Measurements from ENCODE around the gene IPO4. TPM values are rescaled to one million over a fixed set of nuclear protein-coding genes. Genes with fewer than 3 reads are reported as not detected.
"Not testable (repeated sequence)": the region's sequence is repeated elsewhere in the genome, so short reads cannot be mapped to it uniquely, and the experiment has no call there.

IPO4 gene
- total and polyA plus RNA-seq, 12 donors: 19.1 to 84.9 (median 42.8) TPM

DNA sequence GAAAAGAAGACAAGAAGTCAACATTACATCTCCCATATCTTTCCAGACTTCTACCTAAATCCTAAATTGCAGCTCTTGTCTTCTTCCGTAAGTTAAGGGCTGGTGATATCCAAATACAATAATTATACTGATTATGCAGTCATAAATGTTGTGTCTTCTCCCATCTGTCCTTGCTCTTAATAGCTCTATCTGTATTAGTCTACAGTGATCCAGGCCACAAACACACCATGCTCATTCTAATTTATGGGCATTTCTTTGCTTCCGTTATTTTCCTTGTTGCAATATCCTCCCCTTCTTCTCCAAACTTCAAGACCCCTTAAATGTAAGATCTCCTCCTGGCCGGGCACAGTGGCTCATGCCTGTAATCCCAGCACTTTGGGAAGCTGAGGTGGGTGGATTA lies 30.9 kb upstream of the IPO4 start:
- H3K27me3 ChIP-seq: no peaks in the 10 kb centered on the region
- H3K4me3 ChIP-seq: no peak overlapping the region
- H3K36me3 ChIP-seq (replicated peaks in 1 of 2): peaks cover 0 to 7% of the 10 kb centered on the region in 2 donors
- WGBS, 4 donors: 53 to 61% (median 59%) methylated on average over 3 of the region's 3 CpGs
- TF ChIP-seq, protein P1, sequence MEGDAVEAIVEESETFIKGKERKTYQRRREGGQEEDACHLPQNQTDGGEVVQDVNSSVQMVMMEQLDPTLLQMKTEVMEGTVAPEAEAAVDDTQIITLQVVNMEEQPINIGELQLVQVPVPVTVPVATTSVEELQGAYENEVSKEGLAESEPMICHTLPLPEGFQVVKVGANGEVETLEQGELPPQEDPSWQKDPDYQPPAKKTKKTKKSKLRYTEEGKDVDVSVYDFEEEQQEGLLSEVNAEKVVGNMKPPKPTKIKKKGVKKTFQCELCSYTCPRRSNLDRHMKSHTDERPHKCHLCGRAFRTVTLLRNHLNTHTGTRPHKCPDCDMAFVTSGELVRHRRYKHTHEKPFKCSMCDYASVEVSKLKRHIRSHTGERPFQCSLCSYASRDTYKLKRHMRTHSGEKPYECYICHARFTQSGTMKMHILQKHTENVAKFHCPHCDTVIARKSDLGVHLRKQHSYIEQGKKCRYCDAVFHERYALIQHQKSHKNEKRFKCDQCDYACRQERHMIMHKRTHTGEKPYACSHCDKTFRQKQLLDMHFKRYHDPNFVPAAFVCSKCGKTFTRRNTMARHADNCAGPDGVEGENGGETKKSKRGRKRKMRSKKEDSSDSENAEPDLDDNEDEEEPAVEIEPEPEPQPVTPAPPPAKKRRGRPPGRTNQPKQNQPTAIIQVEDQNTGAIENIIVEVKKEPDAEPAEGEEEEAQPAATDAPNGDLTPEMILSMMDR (IDR thresholded peaks at IDR 0.05): no peak
- TF ChIP-seq POLR2A (IDR thresholded peaks at IDR 0.05): no peak
- H3K4me1 ChIP-seq (replicated peaks in 1 of 2): peaks cover 4 to 10% of the 10 kb centered on the region in 2 donors
- H3K9me3 ChIP-seq (replicated peaks in 1 of 3): no peaks in the 10 kb centered on the region
- H3K27ac ChIP-seq: no peak overlapping the region
- intact Hi-C loops (cut with DNase I): no loop called here
- peak in 1 of 7 donors; percentile 6 for DNase-seq

DNA sequence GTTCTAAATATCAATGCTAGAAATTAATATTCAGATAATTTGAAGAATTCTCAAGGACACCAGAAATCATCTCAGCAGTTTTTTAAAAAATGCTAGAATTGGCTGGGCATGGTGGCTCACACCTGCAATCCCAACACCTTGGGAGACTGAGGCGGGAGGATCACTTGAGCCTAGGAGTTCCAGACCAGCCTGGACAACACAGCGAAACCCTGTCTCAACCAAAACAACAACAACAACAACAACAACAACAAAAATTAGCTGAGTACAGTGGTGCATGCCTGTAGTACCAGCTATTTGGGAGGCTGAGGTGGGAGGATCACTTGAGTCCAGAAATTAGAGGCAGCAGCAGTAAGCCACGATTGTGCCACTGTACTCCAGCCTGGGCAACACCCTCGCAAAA lies 30.5 kb upstream of the IPO4 start:
- intact Hi-C loops (cut with DNase I): no loop called here
- Histone ChIP-seq H3K9me3 (replicated peaks in 1 of 3) (no peaks in the 10 kb centered on the region), H3K4me3 (no peak overlapping the region), H3K27ac (no peak overlapping the region), H3K27me3 (no peaks in the 10 kb centered on the region), H3K4me1 (replicated peaks in 1 of 2) (peaks cover 4 to 12% of the 10 kb centered on the region in 2 donors), H3K36me3 (replicated peaks in 1 of 2) (peaks cover 0 to 7% of the 10 kb centered on the region in 2 donors)
- DNase-seq: peak in 1 of 7 donors; percentile 12
- TF ChIP-seq, protein P1 (IDR thresholded peaks at IDR 0.05): no peak
- TF ChIP-seq POLR2A (IDR thresholded peaks at IDR 0.05): no peak
- WGBS, 4 donors: 87 to 92% (median 91%) methylated on average over 3 to 4 of the region's 4 CpGs

DNA sequence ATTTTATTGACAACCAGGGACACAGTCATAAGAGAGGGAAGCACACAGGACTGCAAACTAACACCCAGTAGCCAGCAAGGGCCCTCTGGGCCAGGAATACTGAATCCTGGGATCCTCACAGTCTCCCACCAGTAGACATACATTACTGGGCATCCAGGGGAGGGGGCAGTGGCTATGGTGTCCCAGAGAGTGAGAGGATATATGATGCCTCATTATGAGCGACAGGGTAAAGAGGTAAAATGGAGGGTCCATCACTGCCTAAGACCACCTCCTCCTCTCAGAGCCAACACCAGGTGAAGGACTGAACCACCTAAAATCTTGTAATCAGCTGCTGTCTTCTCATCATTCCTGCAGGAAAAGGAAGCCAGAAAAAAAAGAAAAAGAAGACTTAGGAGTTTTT lies 28.3 kb upstream of the IPO4 start:
- intact Hi-C loops (cut with DNase I); H3K27ac ChIP-seq: not testable (repeated sequence)
- 75 to 96% (median 78%) methylated on average over 1 of the region's 1 CpG for WGBS, 4 donors

DNA sequence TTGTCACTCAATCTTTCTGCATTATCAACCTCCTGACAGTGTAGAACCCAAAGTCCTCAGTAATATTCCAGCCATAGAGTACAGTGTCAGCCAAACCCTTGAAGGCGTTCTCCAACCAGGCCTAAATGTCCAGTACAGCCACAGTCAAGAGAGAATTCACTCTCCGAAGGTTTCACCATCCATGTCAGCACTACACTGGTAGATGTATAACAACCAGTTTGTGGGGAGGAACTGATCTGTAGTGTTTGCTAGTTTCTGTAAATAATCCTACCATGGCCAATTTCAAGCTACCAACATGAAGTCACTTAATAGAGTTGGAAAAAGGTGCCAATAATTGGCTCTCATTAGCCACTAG lies 27.7 kb upstream of the IPO4 start:
- intact Hi-C loops (cut with DNase I): no loop called here
- Histone ChIP-seq H3K27ac (peak overlapping the region in 4 of 5 donors; percentile 64 to 98 (median 90)), H3K4me3 (no peak overlapping the region)

More for the DNA sequence above, 28.3 kb upstream of the IPO4 start:
- not testable (repeated sequence) for H3K27me3 ChIP-seq; H3K36me3 ChIP-seq (replicated peaks in 1 of 2); H3K4me3 ChIP-seq; H3K9me3 ChIP-seq (replicated peaks in 1 of 3)
- peak in 1 of 7 donors; percentile 12 for DNase-seq
- H3K4me1 ChIP-seq (replicated peaks in 1 of 2): peaks cover 12 to 24% of the 10 kb centered on the region in 2 donors

More for the DNA sequence above, 27.7 kb upstream of the IPO4 start:
- Histone ChIP-seq H3K36me3 (replicated peaks in 1 of 2) (peaks cover 0 to 10% of the 10 kb centered on the region in 2 donors), H3K9me3 (replicated peaks in 1 of 3) (no peaks in the 10 kb centered on the region), H3K4me1 (replicated peaks in 1 of 2) (peaks cover 17 to 25% of the 10 kb centered on the region in 2 donors), H3K27me3 (no peaks in the 10 kb centered on the region)
- TF ChIP-seq, protein P1 (IDR thresholded peaks at IDR 0.05): no peak
- TF ChIP-seq POLR2A (IDR thresholded peaks at IDR 0.05): no peak
- WGBS, 4 donors: 82 to 94% (median 86%) methylated on average over 2 of the region's 2 CpGs
- no peak for DNase-seq
